Gastrocnemius medialis (tissue), 4 donors: ENCODE results near the gene PDE4B. TPM values are rescaled to one million over a fixed set of nuclear protein-coding genes. Genes with fewer than 3 reads are reported as not detected.

Experiments used
- ATAC-seq, 2 donors: fragments of 150-250 bp; one replicate each; pipeline ENCODE4 v1.9.1; 2016
- DNase-seq, 2 donors: peaks; one replicate each; pipeline ENCODE4 v3.0.0-alpha.2; 2019
- H3K27ac ChIP-seq, 4 donors: fragments of 200-600 bp; sonication (generic); 1 replicate in 1 of 4; 2 replicates in 3 of 4; pipeline ENCODE4 v1.5.1; 2016 to 2018; ENCODE audit warnings: mild to moderate bottlenecking in 2 of 4, moderate library complexity in 1 of 4
- H3K27me3 ChIP-seq, 3 donors: fragments of 200-600 bp; sonication (generic) in 2 of 3; 1 replicate in 1 of 3; 2 replicates in 2 of 3; pipeline versions ENCODE4 v1.5.1 to v1.6.0; 2016 to 2019; ENCODE audit warnings: mild to moderate bottlenecking in 1 of 3, moderate library complexity in 1 of 3
- H3K36me3 ChIP-seq, 2 donors: fragments of 200-600 bp; sonication (generic) in 1 of 2; one replicate each; pipeline ENCODE4 v1.5.1; 2017 to 2018
- H3K4me1 ChIP-seq, 2 donors: fragments of 200-600 bp; sonication (generic) in 1 of 2; one replicate each; pipeline ENCODE4 v1.5.1; 2016 to 2017; ENCODE audit warnings: mild to moderate bottlenecking in 2 of 2
- H3K4me3 ChIP-seq, 4 donors: fragments of 200-600 bp; sonication (generic) in 3 of 4; 1 replicate in 1 of 4; 2 replicates in 3 of 4; pipeline ENCODE4 v1.5.1; 2016 to 2019; ENCODE audit warnings: mild to moderate bottlenecking in 2 of 4
- H3K9me3 ChIP-seq, 3 donors: fragments of 200-600 bp; sonication (generic) in 2 of 3; 1 replicate in 1 of 3; 2 replicates in 2 of 3; pipeline ENCODE4 v1.5.1; 2016 to 2019
- CTCF ChIP-seq, 5 experiments: fragments of 450-650 bp in 3 of 5; fragments of 200-600 bp in 2 of 5; sonication (generic) in 2 of 5; IDR thresholded peaks in 4 of 5; conservative IDR thresholded peaks in 1 of 5; 1 replicate in 4 of 5; 2 replicates in 1 of 5; pipeline ENCODE4 v1.5.1; 2016 to 2019; ENCODE audit warnings: antibody characterized with exemption in 5 of 5, mild to moderate bottlenecking in 3 of 5, moderate library complexity in 3 of 5
- POLR2A ChIP-seq, 2 donors: fragments of 450-650 bp; IDR thresholded peaks; one replicate each; pipeline ENCODE4 v1.6.1; 2017; ENCODE audit warnings: antibody characterized with exemption in 2 of 2, mild to moderate bottlenecking in 2 of 2, moderate library complexity in 2 of 2
- in situ Hi-C, 4 donors: fragments of 200-750 bp; cut with MboI; loops; one replicate each; pipeline versions ENCODE4 v1.15.0 to v1.8.0; 2017; ENCODE audit warnings: low sequenced_read_pairs in 4 of 4
- intact Hi-C: fragments of 100-400 bp; cut with DNase I; formaldehyde crosslinking; loops from one replicate; pipeline ENCODE4 v1.15.1; 2023; ENCODE audit warnings: low total_unique reads
- total RNA-seq, 4 donors: library from RNA; depleted of rRNA; stranded (reverse); fragments of >200 nt; gene quantifications; one replicate each; pipeline versions ENCODE4 v1.1.0 to v1.2.3, GENCODE V29; 2016

PDE4B gene
- total RNA-seq, 4 donors from 2014 or later, result 4.5 to 8.5 (median 7.9) TPM

- Histone ChIP-seq H3K9me3 (no peaks in the 10 kb centered on the region), H3K36me3 (no peaks in the 10 kb centered on the region), H3K27ac (peak overlapping the region; percentile 86 to 92 (median 90)), H3K4me1 (peaks cover 52 to 72% of the 10 kb centered on the region in 2 donors), H3K4me3 (peak overlapping the region; percentile 36 to 63 (median 53)), H3K27me3 (no peaks in the 10 kb centered on the region)
- DNase-seq (no peak), ATAC-seq (no peak)
- TF ChIP-seq CTCF (IDR thresholded peaks at IDR 0.05 in 4 of 5, conservative IDR thresholded peaks at IDR 0.05 in 1 of 5) (no peak), POLR2A (IDR thresholded peaks at IDR 0.05) (no peak)
- in situ Hi-C loops, result loop anchor here in 2 of 4 donors (10.0 to 25.0 kb wide), 3 partner anchors 62 to 1274 kb away; no protein-coding TSS in a partner anchor
- intact Hi-C loops, result loop anchor here (1.0 kb wide), 1 partner anchor 69 kb away; no protein-coding TSS in a partner anchor
Observed at GRCh38 chr1:66336641-66336990, 543.9 kb downstream of the PDE4B start.

DNA sequence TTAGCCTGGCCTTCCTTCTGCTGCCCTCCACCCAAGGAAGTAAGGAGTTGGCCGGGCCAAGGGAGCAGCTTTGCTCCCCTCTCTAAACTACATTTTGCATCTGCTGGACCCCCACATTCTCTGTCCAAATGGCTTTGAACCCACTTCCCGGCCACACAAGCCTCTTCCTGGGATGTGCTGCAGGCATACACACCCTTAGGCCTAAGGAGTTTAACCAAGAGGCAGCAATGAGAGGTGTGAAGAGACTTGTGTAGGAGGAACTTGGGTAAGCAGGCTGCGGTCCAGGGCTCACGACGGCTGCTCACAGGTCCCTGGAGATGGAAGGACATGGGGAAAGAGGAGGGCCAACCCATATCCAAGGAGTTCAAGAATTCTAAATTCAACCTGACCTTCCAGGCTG, 544.6 kb downstream of the PDE4B start:
- in situ Hi-C loops, result loop anchor here in 2 of 4 donors (10.0 to 25.0 kb wide), 3 partner anchors 62 to 1275 kb away; no protein-coding TSS in a partner anchor
- no peaks in the 10 kb centered on the region for H3K27me3 ChIP-seq
- H3K4me1 ChIP-seq, result peaks cover 55 to 71% of the 10 kb centered on the region in 2 donors
- no peak overlapping the region for H3K4me3 ChIP-seq
- H3K36me3 ChIP-seq, result no peaks in the 10 kb centered on the region
- DNase-seq, result no peak
- H3K27ac ChIP-seq, result peak overlapping the region; percentile 86 to 92 (median 90)
- no peak for TF ChIP-seq POLR2A (IDR thresholded peaks at IDR 0.05)
- TF ChIP-seq CTCF (IDR thresholded peaks at IDR 0.05 in 4 of 5, conservative IDR thresholded peaks at IDR 0.05 in 1 of 5), result no peak
- intact Hi-C loops, result no loop called here
- no peak for ATAC-seq
- H3K9me3 ChIP-seq, result no peaks in the 10 kb centered on the region

DNA sequence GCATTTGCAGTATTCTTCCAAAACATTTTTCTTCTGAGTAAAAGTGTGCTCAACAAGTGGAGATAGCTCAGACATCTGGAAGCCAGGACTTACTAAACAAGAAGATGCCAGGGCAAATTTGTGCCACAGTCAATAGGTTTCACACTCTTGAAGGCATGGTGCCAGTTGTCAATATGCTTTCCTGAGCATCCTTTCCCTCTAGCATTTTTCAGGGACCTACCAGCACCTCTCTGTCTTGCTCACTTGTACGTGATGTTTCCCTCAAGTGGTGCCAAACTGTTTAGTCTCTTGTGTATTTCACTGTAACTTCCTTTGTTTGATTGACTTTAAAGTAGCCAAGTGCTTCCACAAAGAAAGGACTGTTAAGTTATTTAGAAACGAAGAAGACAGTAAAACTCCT, 547.2 kb downstream of the PDE4B start:
- no peaks in the 10 kb centered on the region for H3K9me3 ChIP-seq
- TF ChIP-seq POLR2A (IDR thresholded peaks at IDR 0.05), result no peak
- no peak for TF ChIP-seq CTCF (IDR thresholded peaks at IDR 0.05 in 4 of 5, conservative IDR thresholded peaks at IDR 0.05 in 1 of 5)
- no peaks in the 10 kb centered on the region for H3K27me3 ChIP-seq
- H3K4me1 ChIP-seq, result peaks cover 65 to 88% of the 10 kb centered on the region in 2 donors
- no peak for ATAC-seq
- no peaks in the 10 kb centered on the region for H3K36me3 ChIP-seq
- intact Hi-C loops, result no loop called here
- in situ Hi-C loops, result loop anchor here in 3 of 4 donors (10.0 to 25.0 kb wide), 4 partner anchors 65 to 1278 kb away; no protein-coding TSS in a partner anchor
- peak overlapping the region; percentile 70 to 83 (median 78) for H3K27ac ChIP-seq
- H3K4me3 ChIP-seq, result peak overlapping the region; percentile 3 to 16 (median 10)
- DNase-seq, result no peak

- TF ChIP-seq POLR2A (IDR thresholded peaks at IDR 0.05) (no peak), CTCF (IDR thresholded peaks at IDR 0.05 in 4 of 5, conservative IDR thresholded peaks at IDR 0.05 in 1 of 5) (no peak)
- Histone ChIP-seq H3K9me3 (no peaks in the 10 kb centered on the region), H3K27ac (peak overlapping the region; percentile 70 to 83 (median 78)), H3K4me1 (peaks cover 74 to 89% of the 10 kb centered on the region in 2 donors), H3K27me3 (no peaks in the 10 kb centered on the region), H3K4me3 (peak overlapping the region in 2 of 4 donors; percentile 2 to 3), H3K36me3 (no peaks in the 10 kb centered on the region)
- in situ Hi-C loops, result loop anchor here in 2 of 4 donors (10.0 to 25.0 kb wide), 3 partner anchors 87 to 1279 kb away; no protein-coding TSS in a partner anchor
- DNase-seq (no peak), ATAC-seq (peak in 1 of 2 donors; percentile 31)
- intact Hi-C loops, result no loop called here
Observed at GRCh38 chr1:66341446-66342089, 548.9 kb downstream of the PDE4B start.
